Measurements from ENCODE around the gene PTGS2. TPM values are rescaled to one million over a fixed set of nuclear protein-coding genes. Genes with fewer than 3 reads are reported as not detected.

The PTGS2 gene
- total RNA-seq, 2 donors from 2014 or later: 12.7 to 16.9 TPM

- H3K9me3 ChIP-seq: no peaks in the 10 kb centered on the region
- DNase-seq (ENCODE audit: low spot score): no peak
- H3K4me3 ChIP-seq: no peak overlapping the region
- TF ChIP-seq, protein P1, sequence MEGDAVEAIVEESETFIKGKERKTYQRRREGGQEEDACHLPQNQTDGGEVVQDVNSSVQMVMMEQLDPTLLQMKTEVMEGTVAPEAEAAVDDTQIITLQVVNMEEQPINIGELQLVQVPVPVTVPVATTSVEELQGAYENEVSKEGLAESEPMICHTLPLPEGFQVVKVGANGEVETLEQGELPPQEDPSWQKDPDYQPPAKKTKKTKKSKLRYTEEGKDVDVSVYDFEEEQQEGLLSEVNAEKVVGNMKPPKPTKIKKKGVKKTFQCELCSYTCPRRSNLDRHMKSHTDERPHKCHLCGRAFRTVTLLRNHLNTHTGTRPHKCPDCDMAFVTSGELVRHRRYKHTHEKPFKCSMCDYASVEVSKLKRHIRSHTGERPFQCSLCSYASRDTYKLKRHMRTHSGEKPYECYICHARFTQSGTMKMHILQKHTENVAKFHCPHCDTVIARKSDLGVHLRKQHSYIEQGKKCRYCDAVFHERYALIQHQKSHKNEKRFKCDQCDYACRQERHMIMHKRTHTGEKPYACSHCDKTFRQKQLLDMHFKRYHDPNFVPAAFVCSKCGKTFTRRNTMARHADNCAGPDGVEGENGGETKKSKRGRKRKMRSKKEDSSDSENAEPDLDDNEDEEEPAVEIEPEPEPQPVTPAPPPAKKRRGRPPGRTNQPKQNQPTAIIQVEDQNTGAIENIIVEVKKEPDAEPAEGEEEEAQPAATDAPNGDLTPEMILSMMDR (IDR thresholded peaks at IDR 0.05): no peak
- no peaks in the 10 kb centered on the region for H3K27me3 ChIP-seq (replicated peaks; ENCODE audit: insufficient read depth)
- H3K27ac ChIP-seq: no peak overlapping the region
- no peak for ATAC-seq (ENCODE audit: insufficient number of reproducible peaks, low FRiP score, low read depth)
- H3K36me3 ChIP-seq: no peaks in the 10 kb centered on the region
- H3K4me1 ChIP-seq (ENCODE audit: control insufficient read depth in 1 of 2, low read depth in 2 of 2): peaks cover 0 to 11% of the 10 kb centered on the region in 2 donors
Observed at GRCh38 chr1:186623551-186623950, 56.7 kb downstream of the PTGS2 start.

Other genes starting within 250 kb of the PTGS2 start
- not detected for gene PDC, start 219.3 kb downstream of the PTGS2 start, total RNA-seq
- gene PLA2G4A, start 148.5 kb upstream of the PTGS2 start, total RNA-seq: 1 to 10 TPM; 5.2 to 8.8 TPM

Measured in thoracic aorta (tissue), 2 donors.